ENCODE data around the gene VCAN. TPM values are rescaled to one million over a fixed set of nuclear protein-coding genes. Genes with fewer than 3 reads are reported as not detected.

VCAN gene
- total and polyA plus RNA-seq, 2 experiments from 2014 or later: 133 to 404 TPM

DNA sequence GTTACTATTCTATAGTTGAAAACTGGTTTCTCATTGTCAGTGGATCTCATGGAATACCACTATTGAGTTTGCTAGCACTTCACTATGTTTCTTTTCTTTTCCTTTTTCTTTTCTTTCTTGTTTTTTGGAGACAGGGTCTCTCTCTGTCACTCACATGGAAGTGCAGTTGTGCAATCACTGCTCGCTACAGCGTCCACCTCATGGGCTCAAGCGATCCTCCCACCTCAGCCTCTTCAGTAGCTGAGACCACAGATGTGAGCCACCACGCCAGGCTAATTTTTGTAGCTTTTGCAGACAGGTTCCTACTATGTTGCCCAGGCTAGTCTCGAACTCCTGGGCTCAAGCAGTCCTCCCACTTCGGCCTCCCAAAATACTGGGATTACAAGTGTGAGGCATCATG is 42.7 kb upstream of the VCAN start:
- H3K4me1 Mint-ChIP-seq: peaks cover 15% of the 10 kb centered on the region; the same call in 2 of the 3 replicates
- no peak overlapping the region for H3K27ac Mint-ChIP-seq
- Histone ChIP-seq H3K4me3 (no peak overlapping the region), H3K4me1 (ENCODE audit: insufficient read depth) (0 out of 2 replicates have a peak, but pooled peaks cover 8% of the 10 kb centered on the region), H3K9me2 (ENCODE audit: insufficient read depth) (no peaks in the 10 kb centered on the region), H3K4me2 (no peak overlapping the region), H3F3A (replicated peaks; ENCODE audit: low read depth) (no peaks in the 10 kb centered on the region), H3K36me3 (ENCODE audit: insufficient read depth) (no peaks in the 10 kb centered on the region), H3K27me3 (ENCODE audit: insufficient read depth) (no peaks in the 10 kb centered on the region), H3K79me2 (replicated peaks; ENCODE audit: insufficient read depth) (no peaks in the 10 kb centered on the region), H2AFZ (no peak overlapping the region), H4K20me1 (replicated peaks; ENCODE audit: insufficient read depth) (no peaks in the 10 kb centered on the region), H3K27ac (ENCODE audit: low read depth) (no peak overlapping the region)
- ATAC-seq (no peak), DNase-seq (ENCODE audit: low spot score) (no peak)
- H3K27me3 Mint-ChIP-seq (ENCODE audit: insufficient read depth, low read depth, poor library complexity): peaks cover 2% of the 10 kb centered on the region
- no peaks in the 10 kb centered on the region for H3K9me3 Mint-ChIP-seq
- TF ChIP-seq, protein P1, sequence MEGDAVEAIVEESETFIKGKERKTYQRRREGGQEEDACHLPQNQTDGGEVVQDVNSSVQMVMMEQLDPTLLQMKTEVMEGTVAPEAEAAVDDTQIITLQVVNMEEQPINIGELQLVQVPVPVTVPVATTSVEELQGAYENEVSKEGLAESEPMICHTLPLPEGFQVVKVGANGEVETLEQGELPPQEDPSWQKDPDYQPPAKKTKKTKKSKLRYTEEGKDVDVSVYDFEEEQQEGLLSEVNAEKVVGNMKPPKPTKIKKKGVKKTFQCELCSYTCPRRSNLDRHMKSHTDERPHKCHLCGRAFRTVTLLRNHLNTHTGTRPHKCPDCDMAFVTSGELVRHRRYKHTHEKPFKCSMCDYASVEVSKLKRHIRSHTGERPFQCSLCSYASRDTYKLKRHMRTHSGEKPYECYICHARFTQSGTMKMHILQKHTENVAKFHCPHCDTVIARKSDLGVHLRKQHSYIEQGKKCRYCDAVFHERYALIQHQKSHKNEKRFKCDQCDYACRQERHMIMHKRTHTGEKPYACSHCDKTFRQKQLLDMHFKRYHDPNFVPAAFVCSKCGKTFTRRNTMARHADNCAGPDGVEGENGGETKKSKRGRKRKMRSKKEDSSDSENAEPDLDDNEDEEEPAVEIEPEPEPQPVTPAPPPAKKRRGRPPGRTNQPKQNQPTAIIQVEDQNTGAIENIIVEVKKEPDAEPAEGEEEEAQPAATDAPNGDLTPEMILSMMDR (conservative IDR thresholded peaks at IDR 0.05; ENCODE audit: low read depth in 2 of 2): no peak
- TF ChIP-seq POLR2AphosphoS5 (IDR thresholded peaks at IDR 0.05; ENCODE audit: low read depth) (no peak), EZH2 (IDR thresholded peaks at IDR 0.05; ENCODE audit: low read depth, unreplicated experiment) (no peak)
- TF ChIP-seq, protein P2, sequence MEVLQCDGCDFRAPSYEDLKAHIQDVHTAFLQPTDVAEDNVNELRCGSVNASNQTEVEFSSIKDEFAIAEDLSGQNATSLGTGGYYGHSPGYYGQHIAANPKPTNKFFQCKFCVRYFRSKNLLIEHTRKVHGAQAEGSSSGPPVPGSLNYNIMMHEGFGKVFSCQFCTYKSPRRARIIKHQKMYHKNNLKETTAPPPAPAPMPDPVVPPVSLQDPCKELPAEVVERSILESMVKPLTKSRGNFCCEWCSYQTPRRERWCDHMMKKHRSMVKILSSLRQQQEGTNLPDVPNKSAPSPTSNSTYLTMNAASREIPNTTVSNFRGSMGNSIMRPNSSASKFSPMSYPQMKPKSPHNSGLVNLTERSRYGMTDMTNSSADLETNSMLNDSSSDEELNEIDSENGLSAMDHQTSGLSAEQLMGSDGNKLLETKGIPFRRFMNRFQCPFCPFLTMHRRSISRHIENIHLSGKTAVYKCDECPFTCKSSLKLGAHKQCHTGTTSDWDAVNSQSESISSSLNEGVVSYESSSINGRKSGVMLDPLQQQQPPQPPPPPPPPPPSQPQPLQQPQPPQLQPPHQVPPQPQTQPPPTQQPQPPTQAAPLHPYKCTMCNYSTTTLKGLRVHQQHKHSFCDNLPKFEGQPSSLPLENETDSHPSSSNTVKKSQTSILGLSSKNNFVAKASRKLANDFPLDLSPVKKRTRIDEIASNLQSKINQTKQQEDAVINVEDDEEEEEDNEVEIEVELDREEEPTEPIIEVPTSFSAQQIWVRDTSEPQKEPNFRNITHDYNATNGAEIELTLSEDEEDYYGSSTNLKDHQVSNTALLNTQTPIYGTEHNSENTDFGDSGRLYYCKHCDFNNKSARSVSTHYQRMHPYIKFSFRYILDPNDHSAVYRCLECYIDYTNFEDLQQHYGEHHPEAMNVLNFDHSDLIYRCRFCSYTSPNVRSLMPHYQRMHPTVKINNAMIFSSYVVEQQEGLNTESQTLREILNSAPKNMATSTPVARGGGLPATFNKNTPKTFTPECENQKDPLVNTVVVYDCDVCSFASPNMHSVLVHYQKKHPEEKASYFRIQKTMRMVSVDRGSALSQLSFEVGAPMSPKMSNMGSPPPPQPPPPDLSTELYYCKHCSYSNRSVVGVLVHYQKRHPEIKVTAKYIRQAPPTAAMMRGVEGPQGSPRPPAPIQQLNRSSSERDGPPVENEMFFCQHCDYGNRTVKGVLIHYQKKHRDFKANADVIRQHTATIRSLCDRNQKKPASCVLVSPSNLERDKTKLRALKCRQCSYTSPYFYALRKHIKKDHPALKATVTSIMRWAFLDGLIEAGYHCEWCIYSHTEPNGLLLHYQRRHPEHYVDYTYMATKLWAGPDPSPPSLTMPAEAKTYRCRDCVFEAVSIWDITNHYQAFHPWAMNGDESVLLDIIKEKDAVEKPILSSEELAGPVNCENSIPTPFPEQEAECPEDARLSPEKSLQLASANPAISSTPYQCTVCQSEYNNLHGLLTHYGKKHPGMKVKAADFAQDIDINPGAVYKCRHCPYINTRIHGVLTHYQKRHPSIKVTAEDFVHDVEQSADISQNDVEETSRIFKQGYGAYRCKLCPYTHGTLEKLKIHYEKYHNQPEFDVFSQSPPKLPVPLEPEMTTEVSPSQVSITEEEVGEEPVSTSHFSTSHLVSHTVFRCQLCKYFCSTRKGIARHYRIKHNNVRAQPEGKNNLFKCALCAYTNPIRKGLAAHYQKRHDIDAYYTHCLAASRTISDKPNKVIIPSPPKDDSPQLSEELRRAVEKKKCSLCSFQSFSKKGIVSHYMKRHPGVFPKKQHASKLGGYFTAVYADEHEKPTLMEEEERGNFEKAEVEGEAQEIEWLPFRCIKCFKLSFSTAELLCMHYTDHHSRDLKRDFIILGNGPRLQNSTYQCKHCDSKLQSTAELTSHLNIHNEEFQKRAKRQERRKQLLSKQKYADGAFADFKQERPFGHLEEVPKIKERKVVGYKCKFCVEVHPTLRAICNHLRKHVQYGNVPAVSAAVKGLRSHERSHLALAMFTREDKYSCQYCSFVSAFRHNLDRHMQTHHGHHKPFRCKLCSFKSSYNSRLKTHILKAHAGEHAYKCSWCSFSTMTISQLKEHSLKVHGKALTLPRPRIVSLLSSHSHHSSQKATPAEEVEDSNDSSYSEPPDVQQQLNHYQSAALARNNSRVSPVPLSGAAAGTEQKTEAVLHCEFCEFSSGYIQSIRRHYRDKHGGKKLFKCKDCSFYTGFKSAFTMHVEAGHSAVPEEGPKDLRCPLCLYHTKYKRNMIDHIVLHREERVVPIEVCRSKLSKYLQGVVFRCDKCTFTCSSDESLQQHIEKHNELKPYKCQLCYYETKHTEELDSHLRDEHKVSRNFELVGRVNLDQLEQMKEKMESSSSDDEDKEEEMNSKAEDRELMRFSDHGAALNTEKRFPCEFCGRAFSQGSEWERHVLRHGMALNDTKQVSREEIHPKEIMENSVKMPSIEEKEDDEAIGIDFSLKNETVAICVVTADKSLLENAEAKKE (CRISPR knock-in tag; IDR thresholded peaks at IDR 0.05): no peak
- TF ChIP-seq, protein P3, sequence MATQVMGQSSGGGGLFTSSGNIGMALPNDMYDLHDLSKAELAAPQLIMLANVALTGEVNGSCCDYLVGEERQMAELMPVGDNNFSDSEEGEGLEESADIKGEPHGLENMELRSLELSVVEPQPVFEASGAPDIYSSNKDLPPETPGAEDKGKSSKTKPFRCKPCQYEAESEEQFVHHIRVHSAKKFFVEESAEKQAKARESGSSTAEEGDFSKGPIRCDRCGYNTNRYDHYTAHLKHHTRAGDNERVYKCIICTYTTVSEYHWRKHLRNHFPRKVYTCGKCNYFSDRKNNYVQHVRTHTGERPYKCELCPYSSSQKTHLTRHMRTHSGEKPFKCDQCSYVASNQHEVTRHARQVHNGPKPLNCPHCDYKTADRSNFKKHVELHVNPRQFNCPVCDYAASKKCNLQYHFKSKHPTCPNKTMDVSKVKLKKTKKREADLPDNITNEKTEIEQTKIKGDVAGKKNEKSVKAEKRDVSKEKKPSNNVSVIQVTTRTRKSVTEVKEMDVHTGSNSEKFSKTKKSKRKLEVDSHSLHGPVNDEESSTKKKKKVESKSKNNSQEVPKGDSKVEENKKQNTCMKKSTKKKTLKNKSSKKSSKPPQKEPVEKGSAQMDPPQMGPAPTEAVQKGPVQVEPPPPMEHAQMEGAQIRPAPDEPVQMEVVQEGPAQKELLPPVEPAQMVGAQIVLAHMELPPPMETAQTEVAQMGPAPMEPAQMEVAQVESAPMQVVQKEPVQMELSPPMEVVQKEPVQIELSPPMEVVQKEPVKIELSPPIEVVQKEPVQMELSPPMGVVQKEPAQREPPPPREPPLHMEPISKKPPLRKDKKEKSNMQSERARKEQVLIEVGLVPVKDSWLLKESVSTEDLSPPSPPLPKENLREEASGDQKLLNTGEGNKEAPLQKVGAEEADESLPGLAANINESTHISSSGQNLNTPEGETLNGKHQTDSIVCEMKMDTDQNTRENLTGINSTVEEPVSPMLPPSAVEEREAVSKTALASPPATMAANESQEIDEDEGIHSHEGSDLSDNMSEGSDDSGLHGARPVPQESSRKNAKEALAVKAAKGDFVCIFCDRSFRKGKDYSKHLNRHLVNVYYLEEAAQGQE (IDR thresholded peaks at IDR 0.05; ENCODE audit: unreplicated experiment): no peak
- H3K4me3 Mint-ChIP-seq: no peak overlapping the region
- H3K36me3 Mint-ChIP-seq (ENCODE audit: low read depth): no peaks in the 10 kb centered on the region

Data from GM23338 (cell line).